Fibroblast of lung (primary cell): ENCODE data around the gene ST6GALNAC3. TPM values are rescaled to one million over a fixed set of nuclear protein-coding genes. Genes with fewer than 3 reads are reported as not detected.

ENCODE experiments used
- DNase-seq, 2 donors: peaks; one replicate each; pipeline versions ENCODE4 v3.0.0 to v3.0.0-alpha.2; 2010; ENCODE audit warnings: low read depth in 2 of 2
- H2AFZ ChIP-seq: 2 replicates; pipeline ENCODE4 v1.5.1; 2012; ENCODE audit warnings: low read length, control low read depth, inconsistent platforms
- H3K27ac ChIP-seq: 2 replicates; pipeline ENCODE4 v1.5.1; 2011; ENCODE audit warnings: low read length, control low read depth; ENCODE audit not compliant: insufficient read depth
- H3K27me3 ChIP-seq: 2 replicates; pipeline ENCODE4 v1.5.1; 2011; ENCODE audit warnings: mild to moderate bottlenecking, low read length; ENCODE audit not compliant: control insufficient read depth, insufficient read depth
- H3K36me3 ChIP-seq: 2 replicates; pipeline ENCODE4 v1.5.1; 2011; ENCODE audit warnings: low read length; ENCODE audit not compliant: control insufficient read depth, insufficient read depth
- H3K4me1 ChIP-seq: 2 replicates; pipeline ENCODE4 v1.5.1; 2011; ENCODE audit warnings: low read length; ENCODE audit not compliant: control insufficient read depth, insufficient read depth; ENCODE audit errors: extremely low read depth
- H3K4me2 ChIP-seq: 2 replicates; pipeline ENCODE4 v1.5.1; 2011; ENCODE audit warnings: low read length, control low read depth; ENCODE audit not compliant: insufficient read depth; ENCODE audit errors: extremely low read depth
- H3K4me3 ChIP-seq, 4 experiments: fragments of 200-600 bp in 1 of 4; sonication (generic) in 1 of 4; replicated peaks in 1 of 4; 2 replicates each; pipeline ENCODE4 v1.5.1; 2011 to 2016; ENCODE audit warnings: low read length in 4 of 4, low read depth in 3 of 4, mild to moderate bottlenecking in 3 of 4, control low read depth in 2 of 4, inconsistent platforms in 1 of 4, mixed read lengths in 1 of 4; ENCODE audit not compliant: insufficient read depth in 1 of 4; ENCODE audit errors: control extremely low read depth in 1 of 4
- H3K79me2 ChIP-seq: 2 replicates; pipeline ENCODE4 v1.5.1; 2012; ENCODE audit warnings: mild to moderate bottlenecking, low read length, inconsistent platforms; ENCODE audit not compliant: control insufficient read depth, insufficient read depth
- H3K9ac ChIP-seq: 2 replicates; pipeline ENCODE4 v1.5.1; 2011; ENCODE audit warnings: mild to moderate bottlenecking, low read length, control low read depth; ENCODE audit not compliant: insufficient read depth
- H3K9me3 ChIP-seq: 2 replicates; pipeline ENCODE4 v1.5.1; 2012; ENCODE audit warnings: low read depth, low read length; ENCODE audit not compliant: control insufficient read depth, insufficient read depth
- H4K20me1 ChIP-seq: 2 replicates; pipeline ENCODE4 v1.5.1; 2011; ENCODE audit warnings: low read length; ENCODE audit not compliant: control insufficient read depth, insufficient read depth; ENCODE audit errors: extremely low read depth
- EZH2 ChIP-seq: IDR thresholded peaks from 2 replicates; pipeline ENCODE4 v1.5.1; 2012; ENCODE audit warnings: low read length, control low read depth, mild to moderate bottlenecking; ENCODE audit errors: missing control alignments
- polyA plus RNA-seq, 2 donors: library from polyadenylated mRNA; depleted of rRNA in 1 of 2; stranded (reverse) in 1 of 2; unstranded in 1 of 2; fragments of >200 nt; gene quantifications; 2 replicates each; pipeline ENCODE4 v1.2.1, GENCODE V29; 2011 to 2012; ENCODE audit warnings: missing spikeins in 1 of 2
- total RNA-seq: library from RNA; depleted of rRNA; stranded (reverse); fragments of >200 nt; gene quantifications from 2 replicates; pipeline ENCODE4 v1.2.1, GENCODE V29; 2014
- TF ChIP-seq, protein P1 (sequence below), 2 donors: IDR thresholded peaks in 1 of 2; conservative IDR thresholded peaks in 1 of 2; 1 replicate in 1 of 2; 2 replicates in 1 of 2; pipeline ENCODE4 v1.5.1; 2011 to 2012; ENCODE audit warnings: low read length in 2 of 2, control low read depth in 1 of 2, inconsistent platforms in 1 of 2, low read depth in 1 of 2, mild to moderate bottlenecking in 1 of 2

The ST6GALNAC3 gene
- total and polyA plus RNA-seq, 2 donors (not counting 1 experiment from before 2014, with no cell fraction given) = 0.34 to 0.66 TPM

DNA sequence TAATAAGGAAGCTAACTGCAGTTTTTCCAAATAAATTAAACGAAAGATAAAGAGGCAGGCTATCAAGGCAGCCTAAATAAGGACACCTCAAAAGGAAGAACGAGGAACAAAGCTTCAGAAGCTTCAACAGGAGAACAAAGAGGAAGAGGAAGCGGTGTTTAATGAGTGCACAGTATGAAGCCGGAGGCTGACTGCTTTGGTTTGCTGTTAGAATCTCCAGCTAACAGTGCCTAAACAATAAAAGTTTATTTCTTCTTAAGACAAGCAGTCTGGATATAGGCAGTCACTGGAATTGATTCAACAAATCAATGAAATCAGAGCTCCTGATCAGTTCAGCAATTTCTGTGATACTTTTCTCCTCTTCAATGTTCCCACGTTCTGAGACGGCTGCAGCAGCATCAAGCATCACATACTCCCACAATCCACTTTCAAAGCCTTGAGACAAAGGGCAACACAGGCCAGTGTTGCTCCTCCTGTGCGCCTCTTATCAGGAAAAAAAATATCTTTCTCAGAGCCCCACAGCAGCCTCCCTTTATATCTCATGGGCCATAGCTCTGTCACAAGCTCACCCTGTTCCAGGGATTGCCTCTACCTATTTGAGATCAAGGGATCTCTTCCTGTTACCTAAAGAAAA lies 427.2 kb downstream of the ST6GALNAC3 start:
- H3K36me3 ChIP-seq = no peaks in the 10 kb centered on the region
- no peak overlapping the region for H3K4me2 ChIP-seq
- no peaks in the 10 kb centered on the region for H3K27me3 ChIP-seq
- H3K27ac ChIP-seq = no peak overlapping the region
- H3K4me1 ChIP-seq = no peaks in the 10 kb centered on the region
- DNase-seq = no peak
- no peak overlapping the region for H3K4me3 ChIP-seq
- no peak overlapping the region for H3K9ac ChIP-seq
- no peaks in the 10 kb centered on the region for H4K20me1 ChIP-seq
- no peak overlapping the region for H2AFZ ChIP-seq
- no peaks in the 10 kb centered on the region for H3K9me3 ChIP-seq
- no peaks in the 10 kb centered on the region for H3K79me2 ChIP-seq
- TF ChIP-seq EZH2 = no peak
- TF ChIP-seq, protein P1, sequence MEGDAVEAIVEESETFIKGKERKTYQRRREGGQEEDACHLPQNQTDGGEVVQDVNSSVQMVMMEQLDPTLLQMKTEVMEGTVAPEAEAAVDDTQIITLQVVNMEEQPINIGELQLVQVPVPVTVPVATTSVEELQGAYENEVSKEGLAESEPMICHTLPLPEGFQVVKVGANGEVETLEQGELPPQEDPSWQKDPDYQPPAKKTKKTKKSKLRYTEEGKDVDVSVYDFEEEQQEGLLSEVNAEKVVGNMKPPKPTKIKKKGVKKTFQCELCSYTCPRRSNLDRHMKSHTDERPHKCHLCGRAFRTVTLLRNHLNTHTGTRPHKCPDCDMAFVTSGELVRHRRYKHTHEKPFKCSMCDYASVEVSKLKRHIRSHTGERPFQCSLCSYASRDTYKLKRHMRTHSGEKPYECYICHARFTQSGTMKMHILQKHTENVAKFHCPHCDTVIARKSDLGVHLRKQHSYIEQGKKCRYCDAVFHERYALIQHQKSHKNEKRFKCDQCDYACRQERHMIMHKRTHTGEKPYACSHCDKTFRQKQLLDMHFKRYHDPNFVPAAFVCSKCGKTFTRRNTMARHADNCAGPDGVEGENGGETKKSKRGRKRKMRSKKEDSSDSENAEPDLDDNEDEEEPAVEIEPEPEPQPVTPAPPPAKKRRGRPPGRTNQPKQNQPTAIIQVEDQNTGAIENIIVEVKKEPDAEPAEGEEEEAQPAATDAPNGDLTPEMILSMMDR (conservative IDR thresholded peaks at IDR 0.05 in 1 of 2, IDR thresholded peaks at IDR 0.05 in 1 of 2; ENCODE audit: low read depth in 1 of 2, low read length in 2 of 2) = no peak

DNA sequence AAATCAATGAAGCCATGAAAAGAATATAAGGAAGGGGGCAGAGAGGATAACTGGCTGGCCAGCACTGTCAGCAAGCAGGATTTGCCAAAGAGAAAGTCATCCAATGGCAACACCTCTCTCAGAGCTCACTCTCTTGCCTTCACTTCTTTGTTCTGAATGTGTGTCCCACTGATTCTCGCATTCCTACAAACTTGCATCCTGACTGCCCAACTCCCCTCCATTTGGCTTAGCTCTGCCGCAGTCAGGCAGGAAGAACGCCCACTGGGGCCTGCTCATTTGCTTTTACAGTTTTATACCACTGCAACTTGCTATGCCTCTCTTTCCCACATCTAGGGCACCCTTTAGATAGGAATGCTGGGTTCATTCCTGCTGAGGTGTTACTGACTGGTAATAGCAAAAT lies 428.6 kb downstream of the ST6GALNAC3 start:
- no peaks in the 10 kb centered on the region for H3K27me3 ChIP-seq
- H2AFZ ChIP-seq = no peak overlapping the region
- H3K79me2 ChIP-seq = no peaks in the 10 kb centered on the region
- no peaks in the 10 kb centered on the region for H3K9me3 ChIP-seq
- no peak overlapping the region for H3K4me3 ChIP-seq
- no peaks in the 10 kb centered on the region for H4K20me1 ChIP-seq
- TF ChIP-seq, protein P1 (conservative IDR thresholded peaks at IDR 0.05 in 1 of 2, IDR thresholded peaks at IDR 0.05 in 1 of 2; ENCODE audit: low read depth in 1 of 2, low read length in 2 of 2) = no peak
- no peak for TF ChIP-seq EZH2
- no peaks in the 10 kb centered on the region for H3K4me1 ChIP-seq
- H3K4me2 ChIP-seq = no peak overlapping the region
- no peak for DNase-seq
- no peak overlapping the region for H3K27ac ChIP-seq
- no peaks in the 10 kb centered on the region for H3K36me3 ChIP-seq
- no peak overlapping the region for H3K9ac ChIP-seq

DNA sequence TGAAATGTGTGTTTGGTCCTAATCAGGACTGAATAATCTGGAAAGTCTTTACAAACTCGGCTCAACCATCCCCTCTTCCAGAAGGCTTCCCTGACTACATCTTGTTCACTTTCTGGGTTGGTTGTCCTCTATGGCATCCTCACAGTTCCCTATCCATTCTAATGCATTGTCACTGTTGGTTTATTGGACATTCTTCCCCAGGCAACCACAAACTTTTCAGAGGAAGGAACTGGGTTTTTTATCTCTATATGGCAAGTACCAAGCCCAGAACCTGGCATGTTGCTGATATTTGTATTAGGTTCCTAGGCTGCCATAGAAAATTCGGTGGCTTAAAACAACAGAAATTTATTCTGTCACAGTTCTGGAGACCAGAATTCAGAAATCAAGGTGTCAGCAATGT lies 429.2 kb downstream of the ST6GALNAC3 start:
- Histone ChIP-seq H3K4me3 (no peak overlapping the region), H3K4me1 (no peaks in the 10 kb centered on the region), H3K9ac (no peak overlapping the region), H3K79me2 (no peaks in the 10 kb centered on the region), H2AFZ (no peak overlapping the region), H3K27me3 (no peaks in the 10 kb centered on the region), H3K36me3 (no peaks in the 10 kb centered on the region), H3K9me3 (no peaks in the 10 kb centered on the region), H3K27ac (no peak overlapping the region), H4K20me1 (no peaks in the 10 kb centered on the region), H3K4me2 (no peak overlapping the region)
- TF ChIP-seq, protein P1 (conservative IDR thresholded peaks at IDR 0.05 in 1 of 2, IDR thresholded peaks at IDR 0.05 in 1 of 2; ENCODE audit: low read depth in 1 of 2, low read length in 2 of 2) = no peak
- TF ChIP-seq EZH2 = no peak
- no peak for DNase-seq
